ENCODE results near the gene TMEM218.

The TMEM218 gene

GRCh38 chr11:125100136-125100535 lies 11.3 kb downstream of the TMEM218 start:
- TF ChIP-seq, protein P1, sequence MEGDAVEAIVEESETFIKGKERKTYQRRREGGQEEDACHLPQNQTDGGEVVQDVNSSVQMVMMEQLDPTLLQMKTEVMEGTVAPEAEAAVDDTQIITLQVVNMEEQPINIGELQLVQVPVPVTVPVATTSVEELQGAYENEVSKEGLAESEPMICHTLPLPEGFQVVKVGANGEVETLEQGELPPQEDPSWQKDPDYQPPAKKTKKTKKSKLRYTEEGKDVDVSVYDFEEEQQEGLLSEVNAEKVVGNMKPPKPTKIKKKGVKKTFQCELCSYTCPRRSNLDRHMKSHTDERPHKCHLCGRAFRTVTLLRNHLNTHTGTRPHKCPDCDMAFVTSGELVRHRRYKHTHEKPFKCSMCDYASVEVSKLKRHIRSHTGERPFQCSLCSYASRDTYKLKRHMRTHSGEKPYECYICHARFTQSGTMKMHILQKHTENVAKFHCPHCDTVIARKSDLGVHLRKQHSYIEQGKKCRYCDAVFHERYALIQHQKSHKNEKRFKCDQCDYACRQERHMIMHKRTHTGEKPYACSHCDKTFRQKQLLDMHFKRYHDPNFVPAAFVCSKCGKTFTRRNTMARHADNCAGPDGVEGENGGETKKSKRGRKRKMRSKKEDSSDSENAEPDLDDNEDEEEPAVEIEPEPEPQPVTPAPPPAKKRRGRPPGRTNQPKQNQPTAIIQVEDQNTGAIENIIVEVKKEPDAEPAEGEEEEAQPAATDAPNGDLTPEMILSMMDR (IDR thresholded peaks at IDR 0.05; ENCODE audit: control extremely low read depth, extremely low read depth, low read depth, missing control alignments), result no peak
- DNase-seq (ENCODE audit: extremely low spot score), result no peak
- ChIA-PET CTCF (interaction anchor here (1.0 to 4.6 kb wide), 4 partner anchors 9 to 246 kb away, joined by 5 to 18 read pairs (median 6); partner anchors contain the start of gene TMEM218), POLR2A (no interaction called here)

- CTCF ChIA-PET, result interaction anchor here (1.5 kb wide), 1 partner anchor 17 kb away, joined by 4 read pairs; the partner anchor contains the start of gene TMEM218
- no peak for DNase-seq (ENCODE audit: extremely low spot score)
- TF ChIP-seq, protein P1 (IDR thresholded peaks at IDR 0.05; ENCODE audit: control extremely low read depth, extremely low read depth, low read depth, missing control alignments), result no peak
- POLR2A ChIA-PET, result no interaction called here
These were observed 16.7 kb downstream of the TMEM218 start for GRCh38 chr11:125094731-125095130.

DNA sequence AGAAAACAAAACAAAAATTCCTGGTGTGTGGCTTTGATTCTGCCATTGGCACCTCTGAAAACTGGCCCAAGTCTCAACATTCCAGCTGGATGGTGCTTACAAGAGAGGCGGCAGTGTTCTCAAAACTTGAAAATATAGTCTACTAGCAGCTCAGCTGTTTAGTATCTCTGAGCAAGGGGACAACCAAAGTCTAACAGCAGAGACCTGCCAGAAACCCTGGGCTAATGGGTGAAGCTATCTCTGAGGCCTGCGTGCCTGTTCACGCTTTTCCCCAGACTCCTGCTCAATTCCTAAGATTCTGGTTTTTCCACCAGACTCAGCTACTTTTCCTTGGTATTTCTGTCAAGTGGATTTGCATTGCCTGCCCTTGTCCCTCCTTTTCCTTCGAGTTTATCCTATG lies 17.9 kb downstream of the TMEM218 start:
- ChIA-PET POLR2A (no interaction called here), CTCF (interaction anchor here (1.2 to 1.9 kb wide), 3 partner anchors 13 to 252 kb away, joined by 3 to 5 read pairs (median 3); no protein-coding TSS in a partner anchor)
- TF ChIP-seq, protein P1 (IDR thresholded peaks at IDR 0.05; ENCODE audit: control extremely low read depth, extremely low read depth, low read depth, missing control alignments), result no peak
- DNase-seq (ENCODE audit: extremely low spot score), result no peak

DNA sequence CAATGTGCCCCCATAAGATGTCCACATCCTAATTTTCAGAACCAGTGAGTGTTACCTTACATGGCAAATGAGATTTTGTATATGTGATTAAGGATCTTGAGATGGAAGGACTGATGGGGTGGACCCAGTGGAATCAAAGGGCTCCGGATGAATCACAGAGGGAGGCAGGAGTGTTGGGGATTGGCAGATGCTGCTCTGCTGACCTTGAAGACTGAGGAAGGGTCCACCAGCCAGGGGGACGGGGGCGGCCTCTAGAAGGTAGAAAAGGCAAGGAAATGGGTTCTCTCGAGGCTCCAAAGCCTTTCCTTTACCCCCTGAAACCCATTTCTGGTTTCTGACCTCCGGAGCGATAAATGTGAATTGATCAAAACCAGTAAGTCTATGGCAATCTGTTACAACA lies 18.8 kb downstream of the TMEM218 start:
- ChIA-PET CTCF (interaction anchor here (1.3 to 3.3 kb wide), 8 partner anchors 10 to 254 kb away, joined by 5 to 53 read pairs (median 12); partner anchors contain the start of gene TMEM218), POLR2A (no interaction called here)
- no peak for DNase-seq (ENCODE audit: extremely low spot score)
- TF ChIP-seq, protein P1 (IDR thresholded peaks at IDR 0.05; ENCODE audit: control extremely low read depth, extremely low read depth, low read depth, missing control alignments), result no peak

GRCh38 chr11:125091877-125092664 lies 19.4 kb downstream of the TMEM218 start:
- TF ChIP-seq, protein P1 (IDR thresholded peaks at IDR 0.05; ENCODE audit: control extremely low read depth, extremely low read depth, low read depth, missing control alignments), result no peak
- CTCF ChIA-PET, result interaction anchor here (1.1 to 3.3 kb wide), 15 partner anchors 8 to 272 kb away, joined by 3 to 53 read pairs (median 8); partner anchors contain the start of gene TMEM218
- no peak for DNase-seq (ENCODE audit: extremely low spot score)
- POLR2A ChIA-PET, result no interaction called here

DNA sequence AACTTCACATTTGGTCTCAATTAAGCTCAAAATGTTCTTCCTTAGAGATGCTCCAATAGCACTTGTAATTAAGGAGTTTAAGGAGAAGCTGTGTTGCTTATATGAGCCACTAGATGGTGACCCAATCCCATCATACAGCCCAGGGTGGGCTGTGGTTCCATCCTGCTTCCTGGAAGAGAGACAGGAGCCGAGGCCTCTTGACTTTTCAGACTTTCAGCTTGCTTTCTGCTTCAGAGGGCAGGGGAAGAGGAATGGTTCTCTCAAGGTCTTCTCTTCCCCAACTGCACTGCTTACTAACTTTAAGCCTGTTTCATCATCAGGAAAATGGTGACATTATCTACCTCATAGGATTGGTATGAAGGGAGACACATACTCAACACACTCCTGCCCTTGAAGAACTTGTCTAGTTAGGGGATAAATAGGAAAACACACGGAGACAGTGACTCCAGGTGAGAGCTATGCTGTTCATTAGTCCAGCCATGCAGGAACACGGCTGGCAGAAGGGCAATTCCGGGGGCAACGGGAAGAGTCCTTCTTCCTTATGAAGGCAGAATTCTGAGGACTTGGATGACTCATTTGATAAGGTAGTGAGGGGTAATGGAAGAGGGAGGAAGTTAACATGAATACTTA lies 20.1 kb downstream of the TMEM218 start:
- DNase-seq (ENCODE audit: extremely low spot score), result peak; percentile 45
- TF ChIP-seq, protein P1 (IDR thresholded peaks at IDR 0.05; ENCODE audit: control extremely low read depth, extremely low read depth, low read depth, missing control alignments), result peak; percentile 51
- CTCF ChIA-PET, result interaction anchor here (0.5 to 3.3 kb wide), 25 partner anchors 9 to 304 kb away, joined by 3 to 53 read pairs (median 5); partner anchors contain the start of genes SLC37A2 and TMEM218
- POLR2A ChIA-PET, result no interaction called here

Measured in GM10248 (cell line).